ENCODE data around the gene PRDX3. TPM values are rescaled to one million over a fixed set of nuclear protein-coding genes. Genes with fewer than 3 reads are reported as not detected.

Gene PRDX3
- total RNA-seq, 1 experiment from 2014 or later, result 234 TPM

- TF ChIP-seq EZH2 (IDR thresholded peaks at IDR 0.05; ENCODE audit: borderline replicate concordance, low read depth, low read length, poor library complexity, severe bottlenecking) (no peak), CTCF (conservative IDR thresholded peaks at IDR 0.05; ENCODE audit: low read depth, low read length) (peak; percentile 86)
Measured at GRCh38 chr10:119199231-119199992, 20.8 kb upstream of the PRDX3 start.

GRCh38 chr10:119198438-119198837, 19.8 kb upstream of the PRDX3 start:
- ChIA-PET CTCF (interaction anchor here (1.8 to 2.1 kb wide), 2 partner anchors 8 to 245 kb away, joined by 8 to 11 read pairs; no protein-coding TSS in a partner anchor), POLR2A (ENCODE audit: low non-redundant PET) (no interaction called here)
- H3K9me3 ChIP-seq (ENCODE audit: low read depth, low read length, poor library complexity, severe bottlenecking), result no peaks in the 10 kb centered on the region
- no TSS peak for BruUV-seq (replicated peaks)
- TF ChIP-seq EZH2 (IDR thresholded peaks at IDR 0.05; ENCODE audit: borderline replicate concordance, low read depth, low read length, poor library complexity, severe bottlenecking), result no peak
- peak; percentile 59 for TF ChIP-seq CTCF (conservative IDR thresholded peaks at IDR 0.05; ENCODE audit: low read depth, low read length)
- H3K4me1 ChIP-seq (ENCODE audit: insufficient read depth, low read length, poor library complexity, severe bottlenecking), result peaks cover 10% of the 10 kb centered on the region
- H3K36me3 ChIP-seq (ENCODE audit: insufficient read depth, low read length, poor library complexity, severe bottlenecking), result no peaks in the 10 kb centered on the region
- intact Hi-C loops (cut with micrococcal nuclease; ENCODE audit: unreplicated experiment), result loop anchor here (2.0 kb wide), 1 partner anchor 218 kb away; no protein-coding TSS in a partner anchor
- no peaks in the 10 kb centered on the region for H3K27me3 ChIP-seq (replicated peaks; ENCODE audit: insufficient read depth, low read depth, low read length, poor library complexity)
- DNase-seq (ENCODE audit: low spot score), result no peak
- no peak overlapping the region for H3K4me3 ChIP-seq (ENCODE audit: low read depth, low read length, poor library complexity, severe bottlenecking)
- no peak overlapping the region for H3K27ac ChIP-seq (ENCODE audit: low read depth, low read length, poor library complexity, severe bottlenecking)

More at GRCh38 chr10:119199231-119199992, 20.8 kb upstream of the PRDX3 start:
- no peak overlapping the region for H3K27ac ChIP-seq (ENCODE audit: low read depth, low read length, poor library complexity, severe bottlenecking)
- H3K27me3 ChIP-seq (replicated peaks; ENCODE audit: insufficient read depth, low read depth, low read length, poor library complexity), result no peaks in the 10 kb centered on the region
- H3K36me3 ChIP-seq (ENCODE audit: insufficient read depth, low read length, poor library complexity, severe bottlenecking), result no peaks in the 10 kb centered on the region
- POLR2A ChIA-PET (ENCODE audit: low non-redundant PET), result no interaction called here
- CTCF ChIA-PET, result interaction anchor here (0.5 to 2.1 kb wide), 13 partner anchors 7 to 724 kb away, joined by 3 to 35 read pairs (median 7); partner anchors contain the start of gene PRDX3
- intact Hi-C loops (cut with micrococcal nuclease; ENCODE audit: unreplicated experiment), result loop anchor here (1.0 to 2.0 kb wide), 3 partner anchors 217 to 290 kb away; no protein-coding TSS in a partner anchor
- BruUV-seq (replicated peaks), result no TSS peak
- H3K9me3 ChIP-seq (ENCODE audit: low read depth, low read length, poor library complexity, severe bottlenecking), result no peaks in the 10 kb centered on the region
- DNase-seq (ENCODE audit: low spot score), result peak; percentile 86
- no peak overlapping the region for H3K4me3 ChIP-seq (ENCODE audit: low read depth, low read length, poor library complexity, severe bottlenecking)
- H3K4me1 ChIP-seq (ENCODE audit: insufficient read depth, low read length, poor library complexity, severe bottlenecking), result peaks cover 14% of the 10 kb centered on the region

- Histone ChIP-seq H3K27ac (ENCODE audit: low read depth, low read length, poor library complexity, severe bottlenecking) (no peak overlapping the region), H3K27me3 (replicated peaks; ENCODE audit: insufficient read depth, low read depth, low read length, poor library complexity) (no peaks in the 10 kb centered on the region), H3K9me3 (ENCODE audit: low read depth, low read length, poor library complexity, severe bottlenecking) (no peaks in the 10 kb centered on the region), H3K4me1 (ENCODE audit: insufficient read depth, low read length, poor library complexity, severe bottlenecking) (peaks cover 5% of the 10 kb centered on the region), H3K36me3 (ENCODE audit: insufficient read depth, low read length, poor library complexity, severe bottlenecking) (no peaks in the 10 kb centered on the region), H3K4me3 (ENCODE audit: low read depth, low read length, poor library complexity, severe bottlenecking) (no peak overlapping the region)
- no TSS peak for BruUV-seq (replicated peaks)
- TF ChIP-seq EZH2 (IDR thresholded peaks at IDR 0.05; ENCODE audit: borderline replicate concordance, low read depth, low read length, poor library complexity, severe bottlenecking) (no peak), CTCF (conservative IDR thresholded peaks at IDR 0.05; ENCODE audit: low read depth, low read length) (no peak)
- DNase-seq (ENCODE audit: low spot score), result no peak
- CTCF ChIA-PET, result interaction anchor here (1.8 to 2.1 kb wide), 2 partner anchors 9 to 245 kb away, joined by 8 to 11 read pairs; no protein-coding TSS in a partner anchor
- intact Hi-C loops (cut with micrococcal nuclease; ENCODE audit: unreplicated experiment), result loop anchor here (2.0 kb wide), 1 partner anchor 219 kb away; no protein-coding TSS in a partner anchor
- POLR2A ChIA-PET (ENCODE audit: low non-redundant PET), result no interaction called here
Measured at GRCh38 chr10:119197921-119198320, 19.3 kb upstream of the PRDX3 start.

Data from A673 (cell line).